Mammary microvascular endothelial cell (primary cell): Measurements from ENCODE around the gene HTR7. TPM values are rescaled to one million over a fixed set of nuclear protein-coding genes. Genes with fewer than 3 reads are reported as not detected.

ENCODE experiments used
- total RNA-seq: library from RNA; depleted of rRNA; stranded (reverse); fragments of >200 nt; gene quantifications from 2 replicates; pipeline ENCODE4 v1.2.3, GENCODE V29; 2015

Gene HTR7
- not detected in 2 replicates for total RNA-seq

DNA sequence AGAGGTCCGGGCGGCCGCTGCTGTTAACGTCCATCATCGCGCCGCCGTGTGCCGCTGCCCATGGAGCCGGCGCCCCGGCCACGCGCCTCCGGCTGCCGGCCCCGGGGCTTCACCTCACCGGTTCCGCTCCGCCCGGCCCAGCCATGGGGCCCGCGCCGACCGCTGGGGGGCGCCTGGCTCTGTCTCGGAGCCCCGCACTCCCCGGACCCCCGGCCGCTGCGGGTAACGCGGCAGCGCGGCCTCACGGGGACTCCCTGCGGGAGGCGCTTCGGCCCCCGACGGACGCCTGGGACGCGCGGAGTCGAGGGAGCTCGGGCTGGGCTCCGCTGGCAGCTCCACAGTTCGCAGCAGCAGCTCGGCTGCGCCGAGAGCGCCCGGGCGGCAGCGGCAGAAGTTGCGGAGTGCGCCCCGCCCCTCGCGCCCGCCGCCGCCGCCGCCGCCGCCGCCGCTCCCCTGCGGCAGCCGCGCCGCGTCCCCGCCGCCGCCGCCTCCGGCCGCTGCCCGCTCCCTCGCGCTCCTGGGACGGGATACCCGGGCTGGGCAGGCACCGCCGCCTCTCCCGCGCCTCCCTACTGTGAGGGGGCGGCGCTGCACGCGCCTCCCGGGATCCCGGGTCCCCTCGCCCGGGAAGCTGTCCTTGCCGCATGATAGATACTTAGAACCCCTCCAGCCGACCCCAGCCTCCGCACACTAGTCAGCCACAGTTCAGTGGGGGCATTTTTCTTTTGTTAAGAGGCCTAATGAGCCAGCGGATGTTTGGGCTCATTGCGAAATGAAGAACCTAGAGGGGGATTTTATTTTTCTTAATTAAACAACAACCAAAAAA is at the start of gene HTR7:
Gene HTR7, minus strand, starts transcription at position 405 of the 826 bp plus-strand sequence. Its CDS starts 368 bp downstream, at position 37.

DNA sequence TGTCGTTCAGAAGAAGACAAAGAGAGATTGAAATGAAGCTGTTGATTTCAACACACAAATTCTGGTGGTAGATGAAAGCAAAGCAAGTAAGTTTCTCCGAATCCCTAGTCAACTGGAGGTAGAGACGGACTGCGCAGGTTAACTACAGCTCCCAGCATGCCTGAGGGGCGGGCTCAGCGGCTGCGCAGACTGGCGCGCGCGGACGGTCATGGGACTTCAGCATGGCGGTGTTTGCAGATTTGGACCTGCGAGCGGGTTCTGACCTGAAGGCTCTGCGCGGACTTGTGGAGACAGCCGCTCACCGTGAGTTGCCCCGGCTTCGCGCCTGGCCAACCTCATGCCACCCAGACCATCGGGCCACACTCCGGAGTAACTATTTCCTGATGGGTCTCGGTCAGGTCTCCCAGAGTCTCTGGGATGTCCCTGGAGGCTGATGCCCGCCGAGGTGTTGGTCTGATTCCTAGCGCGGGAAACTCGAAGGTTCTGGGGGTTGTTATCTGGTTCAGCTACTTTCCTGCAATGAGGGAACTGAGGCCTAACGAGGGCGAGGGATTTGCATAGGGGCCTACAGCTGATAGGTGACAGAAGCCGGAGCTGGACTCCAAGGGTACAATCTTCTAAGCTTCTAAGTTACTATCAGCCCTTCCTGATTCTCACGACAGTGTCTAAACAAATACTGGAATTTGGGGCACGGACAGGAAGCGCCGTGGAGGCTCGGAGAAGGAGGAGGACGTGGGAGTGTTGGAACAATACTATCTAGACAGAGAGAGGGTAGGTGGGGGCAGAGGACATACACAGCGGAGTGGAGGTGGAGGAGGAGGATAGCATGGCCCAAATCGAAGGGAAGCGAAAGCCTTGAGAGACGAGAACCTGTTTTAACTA is 14.2 kb upstream of the HTR7 start, which contains the start of gene RPP30:
Gene RPP30, plus strand, starts transcription at position 209 of the 882 bp plus-strand sequence. Its CDS starts 13 bp downstream, at position 222.

Other genes with a start within 250 kb of the HTR7 start
- gene RPP30, start 13.9 kb upstream of the HTR7 start, total RNA-seq: 52.4 and 59.7 TPM in 2 replicates
- 749 and 785 TPM in 2 replicates for gene ANKRD1, start 63.0 kb upstream of the HTR7 start, total RNA-seq